ENCODE data around the gene ECE1. TPM values are rescaled to one million over a fixed set of nuclear protein-coding genes. Genes with fewer than 3 reads are reported as not detected.
A peak's percentile ranks its signal among the peaks of the same experiment; 100 is the strongest.
"Not testable (repeated sequence)": the region's sequence is repeated elsewhere in the genome, so short reads cannot be mapped to it uniquely, and the experiment has no call there.

ECE1 gene
- total RNA-seq, 1 donor from 2014 or later: 223 TPM

DNA sequence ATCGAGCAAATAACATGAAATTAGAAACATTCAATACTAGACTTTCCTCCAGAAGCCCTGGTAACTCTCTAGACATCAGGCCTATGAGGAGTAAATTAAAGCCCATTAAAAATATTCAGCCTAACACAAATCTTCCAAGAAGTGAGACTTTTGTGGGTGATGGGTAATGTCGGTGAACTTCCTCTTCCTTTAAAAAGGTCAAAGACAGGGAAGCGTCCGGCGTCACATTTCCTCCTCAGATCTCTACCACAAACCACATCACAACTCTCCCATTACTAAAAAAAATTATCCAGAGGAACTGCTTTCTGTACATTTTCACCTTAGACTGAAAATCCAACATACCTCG is 115.0 kb downstream of the ECE1 start:
- peak; percentile 55 for DNase-seq

DNA sequence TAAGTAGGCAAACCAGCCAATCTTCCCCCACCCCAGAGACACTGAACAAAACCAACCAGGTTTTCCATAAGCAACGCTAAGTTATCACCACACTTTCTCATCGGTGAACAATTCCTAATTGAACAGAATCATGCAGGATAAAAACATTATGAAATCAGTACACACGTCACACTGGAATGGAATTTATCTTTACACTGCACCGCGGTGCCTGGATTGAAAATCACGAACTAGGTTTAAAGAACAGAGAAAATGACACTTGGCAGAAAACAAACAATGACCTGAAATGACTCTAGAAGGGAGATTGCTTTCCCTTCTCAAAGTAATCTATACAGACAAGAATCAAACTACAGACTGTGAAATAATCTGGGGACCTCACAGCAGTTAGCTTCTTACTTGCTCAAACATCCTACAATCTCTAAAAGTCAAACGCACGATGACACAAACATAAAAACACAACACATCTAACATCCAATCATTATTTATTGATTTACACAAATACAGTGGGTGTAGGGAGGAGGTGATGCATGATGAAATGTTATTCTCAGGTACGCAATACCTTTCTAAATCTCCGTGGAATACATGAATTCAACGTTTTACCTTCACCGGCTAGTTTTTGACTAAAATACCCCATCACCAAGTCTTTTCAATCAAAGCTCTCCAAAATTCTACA is 115.5 kb downstream of the ECE1 start:
- DNase-seq: peak; percentile 39

DNA sequence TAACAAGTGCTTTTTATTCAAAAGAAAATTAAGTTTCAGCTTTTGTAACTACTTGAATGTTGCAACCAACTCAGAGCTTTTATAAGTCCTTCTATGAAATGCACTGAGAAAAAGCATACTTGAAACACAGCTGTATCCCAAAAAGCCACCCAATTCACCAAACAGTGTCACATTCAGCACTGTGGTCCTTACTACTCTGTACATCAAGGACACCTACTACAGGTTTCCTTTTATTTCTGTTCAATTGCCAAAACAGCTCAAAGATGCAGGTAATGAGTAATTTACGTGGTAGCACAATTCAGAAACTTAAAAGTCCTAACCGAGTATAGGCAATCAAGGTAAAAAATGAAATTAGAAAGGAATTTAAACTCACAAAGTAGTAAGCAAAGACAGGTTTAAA is 116.0 kb downstream of the ECE1 start:
- DNase-seq: no peak

DNA sequence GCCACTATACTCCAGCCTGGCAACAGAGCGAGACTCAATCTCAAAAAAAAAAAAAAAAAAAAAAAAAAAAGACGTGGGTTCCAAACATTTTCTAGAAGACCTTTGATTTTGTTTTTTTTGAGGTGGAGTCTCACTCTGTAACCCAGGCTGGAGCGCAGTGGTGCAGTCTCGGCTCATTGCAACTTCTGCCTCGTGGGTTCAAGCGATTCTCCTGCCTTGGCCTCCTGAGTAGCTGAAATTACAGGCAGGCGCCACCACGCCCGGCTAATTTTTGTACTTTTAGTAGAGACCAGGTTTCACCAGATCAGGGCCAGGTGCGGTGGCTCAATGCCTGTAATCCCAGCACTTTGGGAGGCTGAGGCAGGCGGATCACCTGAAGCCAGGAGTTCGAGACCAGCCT is 117.2 kb downstream of the ECE1 start:
- DNase-seq: not testable (repeated sequence)

DNA sequence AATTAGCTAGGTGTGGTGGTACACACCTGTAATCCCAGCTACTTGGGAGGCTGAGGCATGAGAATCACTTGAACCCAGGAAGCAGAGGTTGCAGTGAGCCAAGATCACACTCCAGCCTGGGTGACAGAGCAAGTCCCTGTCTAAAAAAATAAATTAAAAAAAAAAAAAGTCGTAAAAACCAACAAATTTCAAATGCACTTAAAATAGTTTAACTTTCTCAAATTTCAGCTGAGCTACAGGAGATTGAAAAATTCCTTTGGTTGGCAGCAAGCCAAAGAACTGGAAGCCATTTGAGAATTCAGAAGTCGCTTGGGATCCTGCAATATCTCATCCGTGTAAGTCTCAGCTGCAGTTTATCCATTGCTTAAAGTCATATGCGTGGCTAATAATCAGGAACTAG is 119.4 kb downstream of the ECE1 start:
- peak; percentile 50 for DNase-seq

DNA sequence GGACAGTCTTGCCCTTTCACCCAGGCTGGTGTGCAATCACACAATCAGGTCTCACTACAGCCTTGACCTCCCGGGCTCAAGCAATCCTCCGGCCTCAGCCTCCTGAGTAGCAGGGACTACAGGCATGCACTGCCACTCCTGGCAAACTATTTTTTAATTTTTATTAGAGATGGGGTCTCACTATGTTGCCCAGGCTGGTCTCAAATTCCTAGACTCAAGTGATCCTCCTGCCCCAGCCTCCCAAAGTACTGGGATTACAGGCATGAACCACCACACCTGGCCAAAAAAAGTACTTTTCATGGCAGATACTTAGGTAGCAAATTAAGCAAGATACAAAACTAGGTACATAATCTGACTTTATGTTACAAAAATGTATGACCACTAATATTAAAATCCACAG is 121.8 kb downstream of the ECE1 start:
- no peak for DNase-seq

Other genes with a start within 250 kb of the ECE1 start
- 39.8 and 60.8 TPM in 2 replicates for gene EIF4G3, start 113.6 kb downstream of the ECE1 start, total RNA-seq
- gene NBPF3, start 149.7 kb upstream of the ECE1 start, total RNA-seq: 1.4 and 6.6 TPM in 2 replicates
- 0.19 and 0.34 TPM in 2 replicates for gene ALPL, start 219.0 kb upstream of the ECE1 start, total RNA-seq

Data from dermis blood vessel endothelial cell (primary cell).